NB4 (cell line): ENCODE measurements around the gene GDI2.
A peak's percentile ranks its signal among the peaks of the same experiment; 100 is the strongest.

ENCODE experiments used
- DNase-seq: peaks from one replicate; pipeline ENCODE4 v3.0.0; 2010; ENCODE audit warnings: low read depth
- H3K4me3 ChIP-seq: one replicate; pipeline ENCODE4 v1.5.1; 2011; ENCODE audit warnings: mild to moderate bottlenecking, low read depth, low read length, moderate library complexity
- MYC ChIP-seq: IDR thresholded peaks from 2 replicates; pipeline ENCODE4 v1.6.1; 2011; ENCODE audit warnings: low read depth, low read length
- POLR2A ChIP-seq: IDR thresholded peaks from 2 replicates; pipeline ENCODE4 v1.6.1; 2011; ENCODE audit warnings: mild to moderate bottlenecking; ENCODE audit not compliant: insufficient read length; ENCODE audit errors: extremely low read depth
- TF ChIP-seq, protein P1 (sequence below): IDR thresholded peaks from 2 replicates; pipeline ENCODE4 v1.6.1; 2011; ENCODE audit warnings: low read depth, low read length
- TF ChIP-seq, protein P2 (sequence below): IDR thresholded peaks from one replicate; pipeline ENCODE4 v1.5.1; 2012; ENCODE audit warnings: low read depth, low read length

Gene GDI2

DNA sequence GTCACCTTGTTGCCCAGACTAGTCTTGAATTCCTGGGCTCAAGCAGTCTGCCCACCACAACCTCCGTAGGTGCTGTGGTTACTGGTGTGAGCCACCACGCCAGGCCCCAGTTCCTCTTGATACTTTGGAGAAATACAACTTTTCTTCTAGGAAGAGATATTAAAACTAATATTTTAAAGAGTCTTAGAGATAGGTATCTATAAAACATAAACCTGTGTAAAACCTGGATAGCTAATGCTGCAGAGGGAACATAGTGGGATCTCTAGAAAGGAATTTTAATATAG is 4.8 kb upstream of the GDI2 start:
- no peak overlapping the region for H3K4me3 ChIP-seq
- TF ChIP-seq MYC, result no peak
- DNase-seq, result no peak

DNA sequence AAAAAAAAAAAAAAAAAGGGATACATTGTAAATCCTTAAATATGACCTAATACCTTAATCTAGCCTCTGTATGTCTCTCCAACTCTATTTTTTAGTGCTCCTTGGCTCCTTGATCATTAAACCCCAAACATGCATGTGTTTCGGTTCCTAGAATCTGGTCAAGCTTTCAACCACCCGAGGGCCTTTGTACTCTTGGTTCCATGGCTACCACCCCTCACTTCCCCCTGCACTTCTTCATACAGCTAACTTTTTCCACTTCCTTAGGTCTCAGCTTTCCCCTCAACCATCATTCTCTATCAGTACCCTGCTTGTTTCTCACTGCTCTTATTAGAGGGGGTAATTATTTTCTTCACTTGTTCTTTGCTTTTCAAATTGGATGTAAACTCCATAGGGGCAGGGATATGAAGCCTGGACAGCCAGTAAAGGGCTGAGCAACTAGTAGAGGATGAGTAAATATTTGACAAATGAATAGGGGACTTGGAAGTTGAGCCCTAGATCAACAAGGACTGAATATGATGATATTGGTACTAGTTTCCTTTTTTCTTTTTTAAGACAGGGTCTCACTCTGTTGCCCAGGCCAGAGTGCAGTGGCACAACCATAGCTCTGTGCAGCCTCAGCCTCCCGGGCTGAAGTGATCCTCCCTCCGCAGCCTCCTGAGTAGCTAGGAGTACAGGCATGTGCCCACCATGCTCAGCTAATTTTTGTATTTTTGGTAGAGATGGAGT is 4.3 kb upstream of the GDI2 start:
- TF ChIP-seq MYC, result no peak
- H3K4me3 ChIP-seq, result no peak overlapping the region
- DNase-seq, result no peak

DNA sequence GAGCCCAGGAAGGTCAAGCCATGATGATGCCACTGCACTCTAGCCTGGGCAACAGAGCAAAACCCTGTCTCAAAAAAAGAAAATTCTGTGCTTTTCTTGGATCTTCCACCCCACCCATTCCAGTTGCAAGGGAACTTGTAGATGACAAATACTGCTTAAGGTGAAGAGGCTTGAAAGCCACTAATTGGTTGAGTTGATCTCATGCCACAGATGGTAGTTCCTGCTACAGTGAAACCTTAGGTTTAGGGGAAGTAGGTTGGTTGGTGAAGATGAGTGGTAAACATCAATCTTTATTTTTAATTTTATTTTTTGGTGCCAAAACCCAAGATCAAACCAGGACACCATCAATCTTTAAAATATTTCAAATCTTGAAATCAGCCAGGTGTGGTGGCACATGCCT is 2.9 kb upstream of the GDI2 start:
- TF ChIP-seq, protein P1, sequence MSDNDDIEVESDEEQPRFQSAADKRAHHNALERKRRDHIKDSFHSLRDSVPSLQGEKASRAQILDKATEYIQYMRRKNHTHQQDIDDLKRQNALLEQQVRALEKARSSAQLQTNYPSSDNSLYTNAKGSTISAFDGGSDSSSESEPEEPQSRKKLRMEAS, result no peak
- no peak for TF ChIP-seq POLR2A
- DNase-seq, result peak; percentile 32

DNA sequence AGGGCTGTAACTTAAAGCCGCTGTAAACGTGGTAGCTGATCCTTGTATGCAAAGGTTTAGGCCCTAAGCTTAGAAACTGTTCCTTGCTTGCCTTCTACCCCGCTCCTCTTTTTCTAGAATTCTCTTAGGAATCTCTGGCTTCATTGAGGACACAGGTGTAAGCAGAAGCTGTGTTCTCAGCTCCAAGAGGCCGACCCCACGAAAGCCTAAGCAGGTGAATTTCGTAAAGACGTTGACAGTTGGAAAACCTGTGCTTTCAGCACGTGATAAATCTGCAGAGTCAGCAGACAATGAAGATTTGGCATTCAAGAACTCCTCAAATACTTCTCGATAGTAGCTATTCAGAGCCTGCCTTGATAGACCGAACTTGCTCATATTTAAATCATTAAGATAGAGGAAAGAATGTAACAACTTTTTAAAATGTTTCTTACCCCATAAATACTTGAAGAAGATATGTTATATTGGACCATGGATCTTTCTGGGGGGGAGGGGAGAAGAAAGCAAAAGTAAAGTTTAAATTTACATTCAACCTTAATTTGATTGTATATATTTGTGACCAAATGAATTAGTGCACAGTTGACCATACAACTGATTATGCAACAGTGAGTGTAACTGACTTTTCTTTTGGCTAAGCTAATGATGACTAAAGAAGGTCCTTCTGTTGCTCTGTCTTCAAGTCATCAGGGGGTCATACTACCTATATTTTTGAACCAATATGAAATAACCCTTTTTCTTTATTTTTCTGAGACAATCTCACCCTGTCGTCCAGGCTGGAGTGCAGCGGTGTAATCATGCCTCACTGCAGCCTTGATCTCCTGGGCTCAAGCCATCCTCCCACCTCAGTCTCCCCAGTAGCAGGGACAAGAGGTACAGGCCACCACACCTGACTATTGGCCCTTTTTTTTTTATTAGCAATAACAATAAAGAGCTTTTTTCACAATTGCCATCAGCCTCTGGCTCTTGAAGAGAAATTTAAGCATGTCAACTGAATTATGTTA is 1.2 kb upstream of the GDI2 start:
- DNase-seq, result peak; percentile 57
- peak overlapping the region; percentile 77 for H3K4me3 ChIP-seq
- TF ChIP-seq POLR2A, result no peak
- TF ChIP-seq, protein P1, result peak; percentile 66
- TF ChIP-seq, protein P2, sequence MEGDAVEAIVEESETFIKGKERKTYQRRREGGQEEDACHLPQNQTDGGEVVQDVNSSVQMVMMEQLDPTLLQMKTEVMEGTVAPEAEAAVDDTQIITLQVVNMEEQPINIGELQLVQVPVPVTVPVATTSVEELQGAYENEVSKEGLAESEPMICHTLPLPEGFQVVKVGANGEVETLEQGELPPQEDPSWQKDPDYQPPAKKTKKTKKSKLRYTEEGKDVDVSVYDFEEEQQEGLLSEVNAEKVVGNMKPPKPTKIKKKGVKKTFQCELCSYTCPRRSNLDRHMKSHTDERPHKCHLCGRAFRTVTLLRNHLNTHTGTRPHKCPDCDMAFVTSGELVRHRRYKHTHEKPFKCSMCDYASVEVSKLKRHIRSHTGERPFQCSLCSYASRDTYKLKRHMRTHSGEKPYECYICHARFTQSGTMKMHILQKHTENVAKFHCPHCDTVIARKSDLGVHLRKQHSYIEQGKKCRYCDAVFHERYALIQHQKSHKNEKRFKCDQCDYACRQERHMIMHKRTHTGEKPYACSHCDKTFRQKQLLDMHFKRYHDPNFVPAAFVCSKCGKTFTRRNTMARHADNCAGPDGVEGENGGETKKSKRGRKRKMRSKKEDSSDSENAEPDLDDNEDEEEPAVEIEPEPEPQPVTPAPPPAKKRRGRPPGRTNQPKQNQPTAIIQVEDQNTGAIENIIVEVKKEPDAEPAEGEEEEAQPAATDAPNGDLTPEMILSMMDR, result no peak
- no peak for TF ChIP-seq MYC

More for the DNA sequence above, 2.9 kb upstream of the GDI2 start:
- no peak overlapping the region for H3K4me3 ChIP-seq

DNA sequence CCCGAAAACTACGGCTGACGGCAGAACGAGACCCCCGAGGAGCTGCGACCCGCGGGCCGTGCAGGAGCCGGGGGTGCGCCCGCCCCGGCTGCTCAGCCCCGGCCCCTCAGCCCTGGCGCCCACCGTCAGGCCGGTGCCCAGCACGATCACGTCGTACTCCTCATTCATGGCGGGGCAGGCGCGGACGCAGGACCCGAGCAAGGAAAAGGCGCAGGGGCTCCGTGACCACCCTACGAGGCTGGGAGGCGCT is 218 bp downstream of the GDI2 start:
- peak overlapping the region; percentile 96 for H3K4me3 ChIP-seq
- TF ChIP-seq, protein P1, result no peak
- TF ChIP-seq POLR2A (no peak), MYC (no peak)
- TF ChIP-seq, protein P2, result no peak
- no peak for DNase-seq

DNA sequence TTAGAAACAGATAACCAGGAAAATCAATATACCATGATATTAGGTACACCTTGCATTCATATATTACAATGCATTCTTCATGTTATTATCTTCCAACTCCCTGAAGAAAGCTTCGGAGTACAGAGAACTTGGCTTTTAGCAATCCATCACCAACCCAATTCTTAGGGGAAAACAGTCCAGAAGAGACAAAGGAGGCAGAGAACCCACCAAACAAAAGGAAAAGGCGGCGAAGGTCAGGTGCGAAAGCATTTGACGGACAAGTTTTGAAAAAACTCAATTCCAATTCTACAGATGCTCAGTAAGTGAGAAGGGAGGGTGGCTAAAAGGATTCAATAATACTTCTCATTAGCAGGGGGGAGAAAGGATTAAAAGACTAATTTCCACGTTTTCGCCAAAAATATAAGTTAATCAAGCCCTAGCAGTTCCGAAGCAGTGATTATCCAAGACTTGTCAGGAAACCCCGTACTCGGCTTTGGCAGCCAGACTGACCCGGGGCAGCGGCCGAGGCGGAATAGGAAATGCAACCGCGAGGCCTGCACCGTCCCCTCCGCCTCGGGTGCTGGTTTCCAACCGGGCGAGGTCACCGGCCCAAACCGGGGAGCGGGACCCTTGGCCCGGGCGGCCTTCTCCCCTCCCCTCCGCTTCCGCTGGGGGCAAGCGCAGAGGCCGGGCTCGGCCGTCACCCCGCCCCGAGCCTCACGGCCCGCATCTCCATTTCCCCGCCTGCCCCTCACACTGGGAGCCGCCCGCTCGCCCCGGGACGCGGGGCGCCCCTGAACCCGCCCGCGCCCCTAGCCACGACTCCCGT is 747 bp downstream of the GDI2 start:
- DNase-seq, result peak; percentile 44
- TF ChIP-seq, protein P2, result no peak
- TF ChIP-seq, protein P1, result no peak
- TF ChIP-seq MYC, result no peak
- TF ChIP-seq POLR2A, result no peak
- peak overlapping the region; percentile 96 for H3K4me3 ChIP-seq

DNA sequence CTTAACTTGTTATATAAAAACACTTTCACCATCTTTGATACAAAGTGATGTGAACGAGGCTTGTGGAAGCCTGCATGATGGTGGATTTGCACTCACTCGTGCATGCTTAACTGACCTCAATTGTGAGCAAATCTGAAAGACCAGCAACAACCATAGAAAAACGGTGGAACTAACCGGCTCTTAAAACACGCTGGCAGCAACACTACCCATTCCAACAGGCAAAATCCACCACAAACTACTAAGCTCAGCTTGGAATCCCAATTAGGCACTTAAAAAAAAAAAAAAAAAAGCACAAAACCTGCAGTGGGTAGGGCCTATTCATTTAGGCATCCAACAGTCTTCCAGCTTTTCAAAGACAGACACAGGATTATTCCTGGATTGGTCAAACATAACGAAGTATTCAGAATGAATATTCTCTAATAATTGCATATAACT is 1.8 kb downstream of the GDI2 start:
- DNase-seq, result peak; percentile 31
- H3K4me3 ChIP-seq, result peak overlapping the region; percentile 96

More for the DNA sequence above, 1.8 kb downstream of the GDI2 start:
- TF ChIP-seq POLR2A, result no peak
- TF ChIP-seq, protein P1, result no peak
- TF ChIP-seq, protein P2, result no peak
- TF ChIP-seq MYC, result no peak
